ENCODE results near the gene CELA2A.
"Not testable (repeated sequence)": the region's sequence is repeated elsewhere in the genome, so short reads cannot be mapped to it uniquely, and the experiment has no call there.

Gene CELA2A

GRCh38 chr1:15479654-15480347, 23.3 kb downstream of the CELA2A start:
- no peak for TF ChIP-seq CTCF (IDR thresholded peaks at IDR 0.05; ENCODE audit: extremely low read depth, missing control alignments)
- no peak for DNase-seq (ENCODE audit: low spot score)

- DNase-seq (ENCODE audit: low spot score): not testable (repeated sequence)
Measured at GRCh38 chr1:15482455-15482854, 25.9 kb downstream of the CELA2A start.

GRCh38 chr1:15482983-15483543, 26.5 kb downstream of the CELA2A start:
- not testable (repeated sequence) for DNase-seq (ENCODE audit: low spot score)

GRCh38 chr1:15483971-15484370, 27.4 kb downstream of the CELA2A start:
- no peak for DNase-seq (ENCODE audit: low spot score)
- no peak for TF ChIP-seq CTCF (IDR thresholded peaks at IDR 0.05; ENCODE audit: extremely low read depth, missing control alignments)

- not testable (repeated sequence) for DNase-seq (ENCODE audit: low spot score)
Measured at GRCh38 chr1:15484443-15484842, 27.9 kb downstream of the CELA2A start.

GRCh38 chr1:15485636-15486035, 29.1 kb downstream of the CELA2A start:
- no peak for DNase-seq (ENCODE audit: low spot score)
- no peak for TF ChIP-seq CTCF (IDR thresholded peaks at IDR 0.05; ENCODE audit: extremely low read depth, missing control alignments)

- not testable (repeated sequence) for DNase-seq (ENCODE audit: low spot score)
Measured at GRCh38 chr1:15486844-15487610, 30.5 kb downstream of the CELA2A start.

GRCh38 chr1:15488371-15488770, 31.8 kb downstream of the CELA2A start:
- no peak for DNase-seq (ENCODE audit: low spot score)
- no peak for TF ChIP-seq CTCF (IDR thresholded peaks at IDR 0.05; ENCODE audit: extremely low read depth, missing control alignments)

GRCh38 chr1:15489052-15489736, 32.7 kb downstream of the CELA2A start:
- no peak for DNase-seq (ENCODE audit: low spot score)
- TF ChIP-seq CTCF (IDR thresholded peaks at IDR 0.05; ENCODE audit: extremely low read depth, missing control alignments): no peak

- not testable (repeated sequence) for DNase-seq (ENCODE audit: low spot score)
Measured at GRCh38 chr1:15491010-15491409, 34.5 kb downstream of the CELA2A start.

Data from GM20000 (cell line).